ENCODE data around the gene RRP15. TPM values are rescaled to one million over a fixed set of nuclear protein-coding genes. Genes with fewer than 3 reads are reported as not detected.

RRP15 gene
- total and polyA plus RNA-seq, 2 experiments from 2014 or later = 19.8 to 86.5 TPM

DNA sequence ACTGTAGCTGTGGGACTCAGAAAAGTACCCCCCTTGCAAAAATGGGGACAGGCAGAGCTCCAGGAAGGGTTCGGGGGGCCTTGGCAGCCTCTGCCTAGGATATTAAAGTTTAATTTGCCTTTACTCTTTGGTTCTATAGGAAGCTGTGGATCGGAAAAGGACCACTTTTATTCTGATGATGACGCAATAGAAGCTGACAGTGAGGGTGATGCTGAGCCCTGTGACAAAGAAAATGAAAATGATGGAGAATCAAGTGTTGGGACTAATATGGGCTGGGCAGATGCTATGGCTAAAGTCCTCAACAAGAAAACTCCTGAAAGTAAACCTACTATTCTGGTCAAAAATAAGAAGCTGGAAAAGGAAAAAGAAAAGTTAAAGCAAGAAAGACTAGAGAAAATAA is 17.1 kb downstream of the RRP15 start (continued):
- TF ChIP-seq, protein P1, sequence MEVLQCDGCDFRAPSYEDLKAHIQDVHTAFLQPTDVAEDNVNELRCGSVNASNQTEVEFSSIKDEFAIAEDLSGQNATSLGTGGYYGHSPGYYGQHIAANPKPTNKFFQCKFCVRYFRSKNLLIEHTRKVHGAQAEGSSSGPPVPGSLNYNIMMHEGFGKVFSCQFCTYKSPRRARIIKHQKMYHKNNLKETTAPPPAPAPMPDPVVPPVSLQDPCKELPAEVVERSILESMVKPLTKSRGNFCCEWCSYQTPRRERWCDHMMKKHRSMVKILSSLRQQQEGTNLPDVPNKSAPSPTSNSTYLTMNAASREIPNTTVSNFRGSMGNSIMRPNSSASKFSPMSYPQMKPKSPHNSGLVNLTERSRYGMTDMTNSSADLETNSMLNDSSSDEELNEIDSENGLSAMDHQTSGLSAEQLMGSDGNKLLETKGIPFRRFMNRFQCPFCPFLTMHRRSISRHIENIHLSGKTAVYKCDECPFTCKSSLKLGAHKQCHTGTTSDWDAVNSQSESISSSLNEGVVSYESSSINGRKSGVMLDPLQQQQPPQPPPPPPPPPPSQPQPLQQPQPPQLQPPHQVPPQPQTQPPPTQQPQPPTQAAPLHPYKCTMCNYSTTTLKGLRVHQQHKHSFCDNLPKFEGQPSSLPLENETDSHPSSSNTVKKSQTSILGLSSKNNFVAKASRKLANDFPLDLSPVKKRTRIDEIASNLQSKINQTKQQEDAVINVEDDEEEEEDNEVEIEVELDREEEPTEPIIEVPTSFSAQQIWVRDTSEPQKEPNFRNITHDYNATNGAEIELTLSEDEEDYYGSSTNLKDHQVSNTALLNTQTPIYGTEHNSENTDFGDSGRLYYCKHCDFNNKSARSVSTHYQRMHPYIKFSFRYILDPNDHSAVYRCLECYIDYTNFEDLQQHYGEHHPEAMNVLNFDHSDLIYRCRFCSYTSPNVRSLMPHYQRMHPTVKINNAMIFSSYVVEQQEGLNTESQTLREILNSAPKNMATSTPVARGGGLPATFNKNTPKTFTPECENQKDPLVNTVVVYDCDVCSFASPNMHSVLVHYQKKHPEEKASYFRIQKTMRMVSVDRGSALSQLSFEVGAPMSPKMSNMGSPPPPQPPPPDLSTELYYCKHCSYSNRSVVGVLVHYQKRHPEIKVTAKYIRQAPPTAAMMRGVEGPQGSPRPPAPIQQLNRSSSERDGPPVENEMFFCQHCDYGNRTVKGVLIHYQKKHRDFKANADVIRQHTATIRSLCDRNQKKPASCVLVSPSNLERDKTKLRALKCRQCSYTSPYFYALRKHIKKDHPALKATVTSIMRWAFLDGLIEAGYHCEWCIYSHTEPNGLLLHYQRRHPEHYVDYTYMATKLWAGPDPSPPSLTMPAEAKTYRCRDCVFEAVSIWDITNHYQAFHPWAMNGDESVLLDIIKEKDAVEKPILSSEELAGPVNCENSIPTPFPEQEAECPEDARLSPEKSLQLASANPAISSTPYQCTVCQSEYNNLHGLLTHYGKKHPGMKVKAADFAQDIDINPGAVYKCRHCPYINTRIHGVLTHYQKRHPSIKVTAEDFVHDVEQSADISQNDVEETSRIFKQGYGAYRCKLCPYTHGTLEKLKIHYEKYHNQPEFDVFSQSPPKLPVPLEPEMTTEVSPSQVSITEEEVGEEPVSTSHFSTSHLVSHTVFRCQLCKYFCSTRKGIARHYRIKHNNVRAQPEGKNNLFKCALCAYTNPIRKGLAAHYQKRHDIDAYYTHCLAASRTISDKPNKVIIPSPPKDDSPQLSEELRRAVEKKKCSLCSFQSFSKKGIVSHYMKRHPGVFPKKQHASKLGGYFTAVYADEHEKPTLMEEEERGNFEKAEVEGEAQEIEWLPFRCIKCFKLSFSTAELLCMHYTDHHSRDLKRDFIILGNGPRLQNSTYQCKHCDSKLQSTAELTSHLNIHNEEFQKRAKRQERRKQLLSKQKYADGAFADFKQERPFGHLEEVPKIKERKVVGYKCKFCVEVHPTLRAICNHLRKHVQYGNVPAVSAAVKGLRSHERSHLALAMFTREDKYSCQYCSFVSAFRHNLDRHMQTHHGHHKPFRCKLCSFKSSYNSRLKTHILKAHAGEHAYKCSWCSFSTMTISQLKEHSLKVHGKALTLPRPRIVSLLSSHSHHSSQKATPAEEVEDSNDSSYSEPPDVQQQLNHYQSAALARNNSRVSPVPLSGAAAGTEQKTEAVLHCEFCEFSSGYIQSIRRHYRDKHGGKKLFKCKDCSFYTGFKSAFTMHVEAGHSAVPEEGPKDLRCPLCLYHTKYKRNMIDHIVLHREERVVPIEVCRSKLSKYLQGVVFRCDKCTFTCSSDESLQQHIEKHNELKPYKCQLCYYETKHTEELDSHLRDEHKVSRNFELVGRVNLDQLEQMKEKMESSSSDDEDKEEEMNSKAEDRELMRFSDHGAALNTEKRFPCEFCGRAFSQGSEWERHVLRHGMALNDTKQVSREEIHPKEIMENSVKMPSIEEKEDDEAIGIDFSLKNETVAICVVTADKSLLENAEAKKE (CRISPR knock-in tag; IDR thresholded peaks at IDR 0.05) = no peak
- no peak for TF ChIP-seq ZNF331 (CRISPR knock-in tag; IDR thresholded peaks at IDR 0.05; ENCODE audit: low read depth)

DNA sequence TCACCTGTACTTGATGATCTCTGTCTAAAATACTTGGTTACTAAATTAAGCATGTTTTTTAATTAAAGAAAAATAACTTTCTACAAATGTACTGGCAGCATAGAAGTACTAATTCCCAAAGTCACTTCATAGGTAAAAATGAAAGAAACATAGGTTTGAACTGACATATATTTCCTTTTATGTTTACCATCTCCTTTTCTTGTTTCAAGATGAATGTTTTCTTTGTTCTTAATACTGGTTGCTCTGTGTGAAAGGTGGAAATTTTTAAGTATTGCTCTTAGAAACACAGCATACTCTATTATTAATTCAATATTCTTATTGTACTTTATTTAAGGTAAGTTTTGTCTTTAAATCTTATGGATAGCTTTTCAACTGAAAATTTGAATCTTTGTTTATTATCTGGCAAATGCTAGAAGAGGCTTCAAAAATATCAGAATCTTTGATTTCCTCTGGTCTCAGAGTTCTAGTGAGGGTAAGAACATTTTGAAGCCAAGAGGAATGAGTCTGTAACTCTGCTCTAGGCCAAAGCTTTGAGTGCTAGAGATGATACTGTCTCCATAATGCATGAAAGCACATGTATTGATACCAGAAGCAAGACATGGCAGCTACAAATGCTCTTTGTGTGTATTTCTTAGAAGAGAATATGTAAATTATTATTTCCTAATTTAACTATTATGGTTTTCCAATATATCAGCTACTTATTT is 18.2 kb downstream of the RRP15 start:
- H3K4me3 Mint-ChIP-seq = no peak overlapping the region
- H3K79me2 ChIP-seq (replicated peaks; ENCODE audit: insufficient read depth) = peaks cover 66% of the 10 kb centered on the region
- no peak overlapping the region for H3K4me2 ChIP-seq
- no peak overlapping the region for H2AFZ ChIP-seq
- no peaks in the 10 kb centered on the region for H3K9me2 ChIP-seq (ENCODE audit: insufficient read depth)
- H4K20me1 ChIP-seq (replicated peaks; ENCODE audit: insufficient read depth) = no peaks in the 10 kb centered on the region
- ATAC-seq (no peak), DNase-seq (ENCODE audit: low spot score) (no peak)
- no peaks in the 10 kb centered on the region; the same call in 1 of the 2 replicates for H3F3A ChIP-seq (replicated peaks; ENCODE audit: low read depth)
- H3K36me3 ChIP-seq (ENCODE audit: insufficient read depth) = peaks cover 11% of the 10 kb centered on the region; the same call in 1 of the 2 replicates
- no peaks in the 10 kb centered on the region for H3K27me3 Mint-ChIP-seq (ENCODE audit: insufficient read depth, low read depth, poor library complexity)
- no peaks in the 10 kb centered on the region for H3K9me3 Mint-ChIP-seq
- no peak for TF ChIP-seq EZH2 (IDR thresholded peaks at IDR 0.05; ENCODE audit: low read depth, unreplicated experiment)
- TF ChIP-seq, protein P2, sequence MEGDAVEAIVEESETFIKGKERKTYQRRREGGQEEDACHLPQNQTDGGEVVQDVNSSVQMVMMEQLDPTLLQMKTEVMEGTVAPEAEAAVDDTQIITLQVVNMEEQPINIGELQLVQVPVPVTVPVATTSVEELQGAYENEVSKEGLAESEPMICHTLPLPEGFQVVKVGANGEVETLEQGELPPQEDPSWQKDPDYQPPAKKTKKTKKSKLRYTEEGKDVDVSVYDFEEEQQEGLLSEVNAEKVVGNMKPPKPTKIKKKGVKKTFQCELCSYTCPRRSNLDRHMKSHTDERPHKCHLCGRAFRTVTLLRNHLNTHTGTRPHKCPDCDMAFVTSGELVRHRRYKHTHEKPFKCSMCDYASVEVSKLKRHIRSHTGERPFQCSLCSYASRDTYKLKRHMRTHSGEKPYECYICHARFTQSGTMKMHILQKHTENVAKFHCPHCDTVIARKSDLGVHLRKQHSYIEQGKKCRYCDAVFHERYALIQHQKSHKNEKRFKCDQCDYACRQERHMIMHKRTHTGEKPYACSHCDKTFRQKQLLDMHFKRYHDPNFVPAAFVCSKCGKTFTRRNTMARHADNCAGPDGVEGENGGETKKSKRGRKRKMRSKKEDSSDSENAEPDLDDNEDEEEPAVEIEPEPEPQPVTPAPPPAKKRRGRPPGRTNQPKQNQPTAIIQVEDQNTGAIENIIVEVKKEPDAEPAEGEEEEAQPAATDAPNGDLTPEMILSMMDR (conservative IDR thresholded peaks at IDR 0.05; ENCODE audit: low read depth in 2 of 2) = no peak
- TF ChIP-seq, protein P3, sequence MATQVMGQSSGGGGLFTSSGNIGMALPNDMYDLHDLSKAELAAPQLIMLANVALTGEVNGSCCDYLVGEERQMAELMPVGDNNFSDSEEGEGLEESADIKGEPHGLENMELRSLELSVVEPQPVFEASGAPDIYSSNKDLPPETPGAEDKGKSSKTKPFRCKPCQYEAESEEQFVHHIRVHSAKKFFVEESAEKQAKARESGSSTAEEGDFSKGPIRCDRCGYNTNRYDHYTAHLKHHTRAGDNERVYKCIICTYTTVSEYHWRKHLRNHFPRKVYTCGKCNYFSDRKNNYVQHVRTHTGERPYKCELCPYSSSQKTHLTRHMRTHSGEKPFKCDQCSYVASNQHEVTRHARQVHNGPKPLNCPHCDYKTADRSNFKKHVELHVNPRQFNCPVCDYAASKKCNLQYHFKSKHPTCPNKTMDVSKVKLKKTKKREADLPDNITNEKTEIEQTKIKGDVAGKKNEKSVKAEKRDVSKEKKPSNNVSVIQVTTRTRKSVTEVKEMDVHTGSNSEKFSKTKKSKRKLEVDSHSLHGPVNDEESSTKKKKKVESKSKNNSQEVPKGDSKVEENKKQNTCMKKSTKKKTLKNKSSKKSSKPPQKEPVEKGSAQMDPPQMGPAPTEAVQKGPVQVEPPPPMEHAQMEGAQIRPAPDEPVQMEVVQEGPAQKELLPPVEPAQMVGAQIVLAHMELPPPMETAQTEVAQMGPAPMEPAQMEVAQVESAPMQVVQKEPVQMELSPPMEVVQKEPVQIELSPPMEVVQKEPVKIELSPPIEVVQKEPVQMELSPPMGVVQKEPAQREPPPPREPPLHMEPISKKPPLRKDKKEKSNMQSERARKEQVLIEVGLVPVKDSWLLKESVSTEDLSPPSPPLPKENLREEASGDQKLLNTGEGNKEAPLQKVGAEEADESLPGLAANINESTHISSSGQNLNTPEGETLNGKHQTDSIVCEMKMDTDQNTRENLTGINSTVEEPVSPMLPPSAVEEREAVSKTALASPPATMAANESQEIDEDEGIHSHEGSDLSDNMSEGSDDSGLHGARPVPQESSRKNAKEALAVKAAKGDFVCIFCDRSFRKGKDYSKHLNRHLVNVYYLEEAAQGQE (IDR thresholded peaks at IDR 0.05; ENCODE audit: unreplicated experiment) = no peak
- TF ChIP-seq JUNB (IDR thresholded peaks at IDR 0.05; ENCODE audit: unreplicated experiment) = no peak
- TF ChIP-seq, protein P4, sequence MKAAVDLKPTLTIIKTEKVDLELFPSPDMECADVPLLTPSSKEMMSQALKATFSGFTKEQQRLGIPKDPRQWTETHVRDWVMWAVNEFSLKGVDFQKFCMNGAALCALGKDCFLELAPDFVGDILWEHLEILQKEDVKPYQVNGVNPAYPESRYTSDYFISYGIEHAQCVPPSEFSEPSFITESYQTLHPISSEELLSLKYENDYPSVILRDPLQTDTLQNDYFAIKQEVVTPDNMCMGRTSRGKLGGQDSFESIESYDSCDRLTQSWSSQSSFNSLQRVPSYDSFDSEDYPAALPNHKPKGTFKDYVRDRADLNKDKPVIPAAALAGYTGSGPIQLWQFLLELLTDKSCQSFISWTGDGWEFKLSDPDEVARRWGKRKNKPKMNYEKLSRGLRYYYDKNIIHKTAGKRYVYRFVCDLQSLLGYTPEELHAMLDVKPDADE (IDR thresholded peaks at IDR 0.05) = no peak
- no peak for TF ChIP-seq ZNF114 (CRISPR knock-in tag; IDR thresholded peaks at IDR 0.05)
- peaks cover 26% of the 10 kb centered on the region for H3K36me3 Mint-ChIP-seq (ENCODE audit: low read depth)
- peaks cover 60% of the 10 kb centered on the region for H3K4me1 ChIP-seq (ENCODE audit: insufficient read depth)
- no peak overlapping the region for H3K4me3 ChIP-seq
- no peak overlapping the region for H3K27ac ChIP-seq (ENCODE audit: low read depth)
- peaks cover 68% of the 10 kb centered on the region for H3K4me1 Mint-ChIP-seq
- H3K27ac Mint-ChIP-seq = no peak overlapping the region
- H3K27me3 ChIP-seq (ENCODE audit: insufficient read depth) = no peaks in the 10 kb centered on the region
